ENCODE data around the gene CAVIN1.
"Not testable (repeated sequence)": the region's sequence is repeated elsewhere in the genome, so short reads cannot be mapped to it uniquely, and the experiment has no call there.

The CAVIN1 gene

GRCh38 chr17:42400844-42401375, 22.1 kb downstream of the CAVIN1 start:
- Mint-ChIP-seq H3K4me1 (peaks cover 25% of the 10 kb centered on the region), H3K27ac (peak overlapping the region; percentile 85)
- not testable (repeated sequence) for H3K9me3 Mint-ChIP-seq; H3K4me3 Mint-ChIP-seq; H3K36me3 Mint-ChIP-seq; DNase-seq (ENCODE audit: low spot score in 2 of 2); ATAC-seq

DNA sequence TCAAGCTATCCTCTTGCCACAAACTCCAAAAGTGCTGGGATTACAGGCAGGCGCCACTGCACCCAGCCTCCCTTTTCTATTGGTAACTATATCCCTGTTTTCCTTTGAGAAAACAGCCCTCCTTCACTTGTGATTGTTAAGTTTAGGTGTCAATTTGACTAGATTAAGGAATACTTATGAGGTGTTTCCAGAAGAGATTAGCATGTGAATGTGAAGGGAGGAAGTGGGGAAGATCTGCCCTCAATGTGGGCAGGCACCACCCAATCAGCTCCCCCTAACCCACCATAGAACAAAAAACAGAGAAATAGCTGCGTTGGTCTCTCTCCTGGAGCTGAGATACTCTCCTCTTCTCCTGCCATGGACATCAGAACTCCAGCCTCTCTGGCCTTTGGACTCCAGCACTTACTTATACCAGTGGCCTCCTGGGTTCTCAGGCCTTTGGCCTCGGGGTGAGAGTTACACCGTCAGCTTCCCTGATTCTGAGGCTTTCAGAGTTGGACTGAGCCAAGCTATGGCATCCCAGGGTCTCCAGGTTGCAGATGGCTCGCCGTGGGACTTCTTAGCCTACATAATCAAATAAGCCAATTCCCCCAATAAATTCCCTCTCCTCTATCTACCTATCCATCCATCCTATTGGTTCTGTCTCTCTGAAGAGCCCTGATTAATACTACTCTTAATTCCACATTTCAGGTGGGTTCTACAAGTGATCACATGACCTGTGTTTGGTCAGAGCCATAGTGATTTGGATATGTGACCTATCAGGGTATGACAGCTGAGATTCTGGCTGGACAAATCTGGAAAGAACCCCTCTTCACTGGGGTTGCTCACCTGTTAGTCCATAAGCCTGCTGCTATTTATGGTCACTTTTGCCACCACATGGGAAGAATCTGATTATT, 22.9 kb downstream of the CAVIN1 start:
- Mint-ChIP-seq H3K27ac (peak overlapping the region; percentile 85), H3K4me3 (no peak overlapping the region), H3K36me3 (no peaks in the 10 kb centered on the region), H3K9me3 (no peaks in the 10 kb centered on the region), H3K4me1 (peaks cover 25% of the 10 kb centered on the region)
- no peak for DNase-seq (ENCODE audit: low spot score in 2 of 2)
- peak; percentile 51 for ATAC-seq

DNA sequence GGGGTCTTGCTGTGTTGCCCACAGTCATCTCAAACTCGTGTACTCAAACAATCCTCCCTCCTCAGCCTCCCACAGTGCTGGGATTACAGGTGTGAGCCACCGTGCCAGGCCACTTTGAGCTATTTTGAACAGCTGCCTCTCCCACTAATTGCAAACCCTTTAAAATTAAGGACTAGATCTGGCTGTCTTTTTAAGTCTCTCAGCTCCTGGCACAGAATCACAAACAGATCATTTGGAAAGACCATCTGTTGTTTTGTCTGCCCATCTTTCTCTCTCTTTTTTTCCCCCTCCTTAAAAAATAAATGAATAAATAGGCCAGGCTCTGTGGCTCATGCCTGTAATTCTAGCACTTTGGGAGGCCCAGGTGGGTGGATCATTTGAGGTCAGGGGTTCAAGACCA, 23.9 kb downstream of the CAVIN1 start:
- Mint-ChIP-seq H3K4me1 (peaks cover 34% of the 10 kb centered on the region), H3K4me3 (no peak overlapping the region), H3K9me3 (no peaks in the 10 kb centered on the region), H3K27ac (no peak overlapping the region), H3K36me3 (no peaks in the 10 kb centered on the region)
- ATAC-seq: no peak
- DNase-seq (ENCODE audit: low spot score in 2 of 2): no peak

DNA sequence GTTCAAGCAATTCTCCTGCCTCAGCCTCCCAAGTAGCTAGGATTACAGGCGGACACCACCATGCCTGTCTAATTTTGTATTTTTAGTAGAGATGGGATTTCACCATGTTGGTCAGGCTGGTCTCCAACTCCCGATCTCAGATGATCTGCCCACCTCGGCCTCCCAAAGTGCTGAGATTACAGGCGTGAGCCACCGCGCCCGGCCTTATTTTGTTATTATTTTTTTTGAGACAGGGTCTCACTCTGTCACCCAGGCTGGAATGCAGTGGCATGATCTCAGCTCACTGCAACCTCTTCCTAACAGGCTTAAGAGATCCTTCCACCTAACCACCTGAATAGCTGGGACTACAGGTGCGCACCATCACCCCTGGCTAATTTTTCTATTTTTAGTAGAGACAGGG, 27.5 kb downstream of the CAVIN1 start:
- not testable (repeated sequence) for H3K36me3 Mint-ChIP-seq; DNase-seq (ENCODE audit: low spot score in 2 of 2); H3K9me3 Mint-ChIP-seq; H3K27ac Mint-ChIP-seq; ATAC-seq; H3K4me3 Mint-ChIP-seq
- peaks cover 37% of the 10 kb centered on the region for H3K4me1 Mint-ChIP-seq

GRCh38 chr17:42394838-42395237, 28.2 kb downstream of the CAVIN1 start:
- Mint-ChIP-seq H3K36me3 (peaks cover 6% of the 10 kb centered on the region), H3K27ac (peak overlapping the region; percentile 29), H3K9me3 (no peaks in the 10 kb centered on the region), H3K4me3 (no peak overlapping the region), H3K4me1 (peaks cover 37% of the 10 kb centered on the region)
- ATAC-seq: no peak
- no peak for DNase-seq (ENCODE audit: low spot score in 2 of 2)

DNA sequence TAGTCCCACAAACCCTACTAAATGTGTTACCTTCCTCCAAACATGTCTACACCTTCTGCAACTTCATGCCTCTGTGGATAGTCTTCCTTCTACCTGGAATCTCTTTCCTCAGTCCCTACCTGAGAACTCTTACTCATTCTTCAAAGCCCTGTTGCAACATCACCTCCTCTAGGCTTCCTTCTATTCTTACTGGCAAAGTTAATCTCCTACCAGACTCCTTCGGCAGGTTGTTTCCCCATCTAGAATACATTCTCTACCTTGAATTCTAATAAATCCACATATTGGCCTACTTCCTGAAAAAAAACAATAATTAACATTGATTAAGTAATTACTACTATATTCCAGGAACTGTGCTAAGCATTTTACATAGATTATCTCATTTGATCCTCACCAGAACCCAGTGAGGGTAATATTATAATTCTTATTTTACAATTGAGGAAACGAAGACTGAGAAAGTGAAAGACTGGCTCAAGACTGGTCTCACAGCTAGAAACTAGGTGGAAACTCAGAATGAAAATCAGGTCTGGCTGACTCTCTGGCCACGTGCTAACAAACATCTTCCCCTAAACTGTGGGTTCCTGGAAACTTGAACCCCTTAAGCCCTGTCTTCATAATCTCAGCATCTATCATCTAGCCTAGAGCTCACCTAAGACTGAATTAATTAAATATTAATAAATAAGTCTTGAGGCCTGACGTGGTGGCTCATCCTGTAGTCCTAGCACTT, 30.2 kb downstream of the CAVIN1 start:
- H3K27ac Mint-ChIP-seq: peak overlapping the region; percentile 78
- peaks cover 18% of the 10 kb centered on the region for H3K36me3 Mint-ChIP-seq
- H3K4me1 Mint-ChIP-seq: peaks cover 49% of the 10 kb centered on the region
- ATAC-seq: no peak
- no peaks in the 10 kb centered on the region for H3K9me3 Mint-ChIP-seq
- DNase-seq (ENCODE audit: low spot score in 2 of 2): no peak
- peak overlapping the region; percentile 1 for H3K4me3 Mint-ChIP-seq

DNA sequence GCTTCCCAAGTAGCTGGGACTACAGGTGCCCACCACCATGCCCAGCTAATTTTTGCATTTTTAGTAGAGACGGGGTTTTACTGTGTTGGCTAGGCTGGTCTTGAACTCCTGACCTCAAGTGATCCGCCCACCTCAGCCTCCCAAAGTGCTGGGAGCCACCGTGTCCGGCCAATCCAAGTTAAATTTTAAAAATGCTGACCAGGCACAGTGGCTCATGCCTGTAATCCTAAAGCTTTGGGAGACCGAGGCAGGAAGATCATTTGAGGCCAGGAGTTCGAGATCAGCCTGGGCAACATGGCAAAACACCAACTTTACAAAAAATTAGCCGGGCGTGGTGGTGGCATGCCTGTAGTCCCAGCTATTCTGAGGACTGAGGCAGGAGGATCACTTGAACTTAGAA, 31.6 kb downstream of the CAVIN1 start:
- not testable (repeated sequence) for ATAC-seq, H3K27ac Mint-ChIP-seq, H3K4me3 Mint-ChIP-seq

GRCh38 chr17:42389899-42390298, 33.2 kb downstream of the CAVIN1 start:
- Mint-ChIP-seq H3K9me3 (no peaks in the 10 kb centered on the region), H3K4me1 (peaks cover 61% of the 10 kb centered on the region), H3K36me3 (peaks cover 48% of the 10 kb centered on the region), H3K4me3 (peak overlapping the region; percentile 88), H3K27ac (peak overlapping the region; percentile 99)
- DNase-seq (ENCODE audit: low spot score in 2 of 2) (no peak), ATAC-seq (no peak)

More for the DNA sequence above, 31.6 kb downstream of the CAVIN1 start:
- H3K4me1 Mint-ChIP-seq: peaks cover 51% of the 10 kb centered on the region
- H3K36me3 Mint-ChIP-seq: peaks cover 32% of the 10 kb centered on the region
- not testable (repeated sequence) for H3K9me3 Mint-ChIP-seq; DNase-seq (ENCODE audit: low spot score in 2 of 2)

GRCh38 chr17:42389135-42389417, 34.0 kb downstream of the CAVIN1 start:
- ATAC-seq: peak; percentile 87
- Mint-ChIP-seq H3K4me1 (peaks cover 58% of the 10 kb centered on the region), H3K4me3 (peak overlapping the region; percentile 88), H3K27ac (peak overlapping the region; percentile 99), H3K9me3 (no peaks in the 10 kb centered on the region), H3K36me3 (peaks cover 56% of the 10 kb centered on the region)
- DNase-seq (ENCODE audit: low spot score in 2 of 2): no peak

DNA sequence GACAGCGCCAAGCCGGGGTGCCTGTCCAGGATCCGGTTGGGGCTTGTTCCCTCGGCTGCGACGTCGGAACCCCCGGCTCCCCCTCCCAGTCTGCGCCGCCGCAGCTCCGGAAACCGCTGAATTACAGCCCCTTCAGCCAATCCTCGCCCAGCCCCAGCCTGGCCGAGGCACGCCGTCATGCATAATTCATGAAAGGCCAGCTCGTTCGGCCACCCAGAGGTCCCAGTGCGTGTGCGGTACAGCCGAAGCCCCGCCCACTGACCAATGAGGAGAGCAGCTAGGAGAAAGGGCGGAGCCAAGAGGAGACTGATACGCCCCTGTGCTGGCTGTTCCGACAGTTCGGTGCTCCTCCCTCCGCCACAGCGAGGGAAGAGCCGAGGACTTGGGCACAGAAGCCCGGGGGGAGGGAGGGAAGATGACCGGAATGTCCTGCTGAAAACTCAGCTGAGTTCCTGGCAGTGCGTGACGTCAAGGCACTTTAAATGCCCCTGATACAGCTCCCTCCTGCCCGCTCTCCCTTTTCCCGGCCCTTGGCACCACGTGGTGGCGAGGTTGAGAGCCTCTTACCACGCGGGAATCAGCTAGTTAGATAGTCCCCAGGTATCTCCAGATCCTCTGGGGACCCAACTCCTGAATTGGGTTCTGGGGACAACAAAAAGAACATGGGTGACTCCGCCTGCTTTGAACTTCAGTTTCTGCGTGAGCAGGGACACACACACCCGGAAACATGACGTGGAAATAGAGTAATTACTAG, 34.5 kb downstream of the CAVIN1 start, which contains the start of gene STAT3:
STAT3 (minus strand) TSS at position 62 of the 754 bp plus-strand sequence. CDS start 39,926 bp downstream, outside the sequence.
- peak within 1 kb of the TSS; percentile 88 for H3K4me3 Mint-ChIP-seq
- H3K36me3 Mint-ChIP-seq: peaks cover 61% of the 10 kb centered on the region
- DNase-seq (ENCODE audit: low spot score in 2 of 2) (peak; percentile 100), ATAC-seq (peak; percentile 90)
- no peaks in the 10 kb centered on the region for H3K9me3 Mint-ChIP-seq
- peak within 1 kb of the TSS; percentile 99 for H3K27ac Mint-ChIP-seq
- peaks cover 56% of the 10 kb centered on the region for H3K4me1 Mint-ChIP-seq

DNA sequence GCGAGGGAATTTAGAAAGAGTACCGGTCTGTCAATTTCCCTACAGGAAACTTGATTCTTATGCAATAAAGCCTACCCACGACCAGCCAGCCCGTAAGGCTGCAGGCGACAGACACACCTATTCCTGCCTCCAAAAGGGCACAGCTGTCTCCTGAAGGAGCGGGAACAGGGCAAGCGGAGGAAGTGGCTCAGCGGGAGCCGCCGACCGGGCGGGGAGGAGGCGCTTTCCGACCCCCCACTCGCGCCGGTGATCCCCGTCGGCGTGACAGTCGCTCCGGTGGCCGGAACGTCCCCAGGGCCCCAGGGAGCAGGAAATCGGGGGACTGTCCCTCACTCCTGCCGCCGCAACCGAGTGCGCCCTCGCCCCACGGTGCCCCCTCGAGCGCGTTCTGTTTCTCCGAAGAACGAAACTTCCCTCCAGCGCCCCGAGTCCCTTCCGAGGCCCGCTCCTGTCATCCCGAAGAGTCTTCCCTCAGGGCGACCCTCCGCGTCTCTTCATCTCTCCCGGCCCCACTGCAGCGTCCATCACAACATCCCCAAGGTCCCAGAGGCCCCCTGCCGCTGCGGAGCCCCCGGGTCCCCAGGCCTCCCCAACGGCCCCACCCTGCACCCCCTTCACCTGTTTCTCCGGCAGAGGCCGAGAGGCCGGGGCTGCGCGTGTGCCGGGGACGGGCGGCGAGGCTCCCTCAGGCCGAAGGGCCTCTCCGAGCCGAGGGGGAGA, 35.2 kb downstream of the CAVIN1 start:
- no peak for ATAC-seq
- Mint-ChIP-seq H3K36me3 (peaks cover 68% of the 10 kb centered on the region), H3K9me3 (no peaks in the 10 kb centered on the region), H3K4me1 (peaks cover 58% of the 10 kb centered on the region), H3K27ac (peak overlapping the region; percentile 99), H3K4me3 (peak overlapping the region; percentile 88)
- peak in 1 of 2 donors; percentile 27 for DNase-seq (ENCODE audit: low spot score in 2 of 2)

DNA sequence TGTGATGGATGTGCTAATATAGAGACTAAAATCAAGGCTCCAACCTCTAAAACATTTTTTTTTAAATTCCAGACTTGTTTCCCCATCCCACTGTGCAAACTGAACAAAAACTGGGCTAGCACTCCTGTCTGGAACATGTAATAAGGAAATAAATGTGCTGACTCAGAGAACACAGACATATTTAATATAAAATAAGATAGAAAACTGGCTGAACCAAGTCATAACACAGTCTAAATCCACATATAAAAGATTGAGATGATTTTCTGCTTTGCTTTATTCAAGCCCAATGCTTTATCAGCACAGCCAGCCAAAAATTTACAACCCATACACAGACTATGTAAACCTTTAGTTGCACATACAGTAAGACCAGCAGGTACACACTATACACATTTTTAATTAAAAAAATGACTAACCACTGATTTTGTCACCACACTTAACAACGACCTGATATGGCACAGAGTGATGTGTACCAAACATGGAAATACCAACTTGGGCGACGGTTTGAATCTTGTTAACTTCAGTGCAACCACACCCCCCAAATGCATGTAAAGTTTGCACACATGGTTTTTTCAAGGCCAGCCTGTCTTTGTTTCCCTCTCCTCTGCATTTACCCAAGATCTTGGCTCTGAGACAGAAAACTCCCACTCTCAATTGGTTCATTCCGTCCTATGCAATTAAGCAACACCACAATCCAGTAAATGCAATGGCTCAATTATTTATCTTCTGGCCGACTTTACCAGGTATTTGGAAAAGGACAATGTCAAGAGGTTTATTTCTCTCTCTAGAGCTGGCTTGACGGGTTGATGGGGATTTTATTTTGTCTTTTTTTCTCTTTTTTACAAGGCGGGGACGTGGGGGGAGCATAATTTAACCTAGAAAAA, 36.0 kb downstream of the CAVIN1 start:
- ATAC-seq (no peak), DNase-seq (ENCODE audit: low spot score in 2 of 2) (no peak)
- Mint-ChIP-seq H3K36me3 (peaks cover 77% of the 10 kb centered on the region), H3K27ac (peak overlapping the region; percentile 99), H3K4me1 (peaks cover 61% of the 10 kb centered on the region), H3K4me3 (peak overlapping the region; percentile 88), H3K9me3 (no peaks in the 10 kb centered on the region)

- peak overlapping the region; percentile 63 for H3K27ac Mint-ChIP-seq
- no peak for ATAC-seq
- peaks cover 100% of the 10 kb centered on the region for H3K36me3 Mint-ChIP-seq
- H3K4me1 Mint-ChIP-seq: peaks cover 84% of the 10 kb centered on the region
- peak overlapping the region; percentile 88 for H3K4me3 Mint-ChIP-seq
- DNase-seq (ENCODE audit: low spot score in 2 of 2): no peak
- H3K9me3 Mint-ChIP-seq: no peaks in the 10 kb centered on the region
These were observed 41.2 kb downstream of the CAVIN1 start for GRCh38 chr17:42381898-42382297.

DNA sequence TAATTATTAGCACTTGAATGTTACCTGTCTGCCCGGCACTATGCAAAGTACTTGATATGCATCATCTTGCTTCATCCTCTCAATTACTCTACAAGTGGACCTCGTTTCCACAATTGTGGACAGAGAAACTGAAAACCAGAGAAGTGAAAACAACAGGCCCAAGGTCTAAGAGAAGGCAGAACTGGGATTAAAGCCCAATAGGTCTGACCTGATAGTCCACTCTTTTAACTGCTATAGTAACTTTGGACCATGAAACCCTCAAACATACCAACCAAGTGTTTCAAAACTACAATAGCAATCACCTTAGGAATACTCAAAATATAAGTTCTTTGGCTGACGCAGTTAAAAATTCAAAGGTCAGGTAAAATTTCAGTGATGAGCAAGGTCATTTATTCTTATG, 42.1 kb downstream of the CAVIN1 start:
- Mint-ChIP-seq H3K9me3 (no peaks in the 10 kb centered on the region), H3K36me3 (peaks cover 100% of the 10 kb centered on the region), H3K4me1 (peaks cover 76% of the 10 kb centered on the region)

More for the DNA sequence above, 42.1 kb downstream of the CAVIN1 start:
- DNase-seq (ENCODE audit: low spot score in 2 of 2) (no peak), ATAC-seq (no peak)
- Mint-ChIP-seq H3K4me3 (no peak overlapping the region), H3K27ac (no peak overlapping the region)

All from stimulated activated effector memory CD8-positive, alpha-beta T cell treated with anti-CD3 and anti-CD28 coated beads, Interleukin-12 subunit alpha, Interleukin-12 subunit beta, amount 100 ng/mL, for 72 hours (primary cell).